Vagina (tissue), 2 donors: ENCODE measurements around the gene CUEDC1.

Source experiments
- CTCF ChIP-seq, 3 experiments: fragments of 450-650 bp in 2 of 3; fragments of 200-600 bp in 1 of 3; sonication (generic) in 1 of 3; IDR thresholded peaks; one replicate each; pipeline ENCODE4 v1.5.1; 2017 to 2019; ENCODE audit warnings: antibody characterized with exemption in 3 of 3, mild to moderate bottlenecking in 2 of 3, moderate library complexity in 2 of 3
- POLR2A ChIP-seq, 2 donors: fragments of 450-650 bp; IDR thresholded peaks; one replicate each; pipeline ENCODE4 v1.6.1; 2017; ENCODE audit warnings: antibody characterized with exemption in 2 of 2, mild to moderate bottlenecking in 2 of 2, moderate library complexity in 2 of 2
- POLR2AphosphoS5 ChIP-seq, 2 donors: sonication (generic); formaldehyde crosslinking; IDR thresholded peaks; one replicate each; pipeline ENCODE4 v1.9.0; 2017; ENCODE audit warnings: antibody characterized with exemption in 2 of 2, mild to moderate bottlenecking in 2 of 2, low read depth in 1 of 2; ENCODE audit not compliant: insufficient read depth in 1 of 2

GRCh38 chr17:57856792-57857620, 98.2 kb downstream of the CUEDC1 start:
- TF ChIP-seq CTCF (IDR thresholded peaks at IDR 0.05), result no peak
- no peak for TF ChIP-seq POLR2A (IDR thresholded peaks at IDR 0.05)
- no peak for TF ChIP-seq POLR2AphosphoS5 (IDR thresholded peaks at IDR 0.05; ENCODE audit: insufficient read depth in 1 of 2, low read depth in 1 of 2)
